Fibroblast of lung (primary cell): ENCODE data around the gene CAMTA1. TPM values are rescaled to one million over a fixed set of nuclear protein-coding genes. Genes with fewer than 3 reads are reported as not detected.

ENCODE experiments used
- DNase-seq, 2 donors: peaks; one replicate each; pipeline versions ENCODE4 v3.0.0 to v3.0.0-alpha.2; 2010; ENCODE audit warnings: low read depth in 2 of 2
- H2AFZ ChIP-seq: 2 replicates; pipeline ENCODE4 v1.5.1; 2012; ENCODE audit warnings: low read length, control low read depth, inconsistent platforms
- H3K27ac ChIP-seq: 2 replicates; pipeline ENCODE4 v1.5.1; 2011; ENCODE audit warnings: low read length, control low read depth; ENCODE audit not compliant: insufficient read depth
- H3K27me3 ChIP-seq: 2 replicates; pipeline ENCODE4 v1.5.1; 2011; ENCODE audit warnings: mild to moderate bottlenecking, low read length; ENCODE audit not compliant: control insufficient read depth, insufficient read depth
- H3K36me3 ChIP-seq: 2 replicates; pipeline ENCODE4 v1.5.1; 2011; ENCODE audit warnings: low read length; ENCODE audit not compliant: control insufficient read depth, insufficient read depth
- H3K4me1 ChIP-seq: 2 replicates; pipeline ENCODE4 v1.5.1; 2011; ENCODE audit warnings: low read length; ENCODE audit not compliant: control insufficient read depth, insufficient read depth; ENCODE audit errors: extremely low read depth
- H3K4me2 ChIP-seq: 2 replicates; pipeline ENCODE4 v1.5.1; 2011; ENCODE audit warnings: low read length, control low read depth; ENCODE audit not compliant: insufficient read depth; ENCODE audit errors: extremely low read depth
- H3K4me3 ChIP-seq, 4 experiments: fragments of 200-600 bp in 1 of 4; sonication (generic) in 1 of 4; replicated peaks in 1 of 4; 2 replicates each; pipeline ENCODE4 v1.5.1; 2011 to 2016; ENCODE audit warnings: low read length in 4 of 4, low read depth in 3 of 4, mild to moderate bottlenecking in 3 of 4, control low read depth in 2 of 4, inconsistent platforms in 1 of 4, mixed read lengths in 1 of 4; ENCODE audit not compliant: insufficient read depth in 1 of 4; ENCODE audit errors: control extremely low read depth in 1 of 4
- H3K79me2 ChIP-seq: 2 replicates; pipeline ENCODE4 v1.5.1; 2012; ENCODE audit warnings: mild to moderate bottlenecking, low read length, inconsistent platforms; ENCODE audit not compliant: control insufficient read depth, insufficient read depth
- H3K9ac ChIP-seq: 2 replicates; pipeline ENCODE4 v1.5.1; 2011; ENCODE audit warnings: mild to moderate bottlenecking, low read length, control low read depth; ENCODE audit not compliant: insufficient read depth
- H3K9me3 ChIP-seq: 2 replicates; pipeline ENCODE4 v1.5.1; 2012; ENCODE audit warnings: low read depth, low read length; ENCODE audit not compliant: control insufficient read depth, insufficient read depth
- H4K20me1 ChIP-seq: 2 replicates; pipeline ENCODE4 v1.5.1; 2011; ENCODE audit warnings: low read length; ENCODE audit not compliant: control insufficient read depth, insufficient read depth; ENCODE audit errors: extremely low read depth
- EZH2 ChIP-seq: IDR thresholded peaks from 2 replicates; pipeline ENCODE4 v1.5.1; 2012; ENCODE audit warnings: low read length, control low read depth, mild to moderate bottlenecking; ENCODE audit errors: missing control alignments
- polyA plus RNA-seq, 2 donors: library from polyadenylated mRNA; depleted of rRNA in 1 of 2; stranded (reverse) in 1 of 2; unstranded in 1 of 2; fragments of >200 nt; gene quantifications; 2 replicates each; pipeline ENCODE4 v1.2.1, GENCODE V29; 2011 to 2012; ENCODE audit warnings: missing spikeins in 1 of 2
- total RNA-seq: library from RNA; depleted of rRNA; stranded (reverse); fragments of >200 nt; gene quantifications from 2 replicates; pipeline ENCODE4 v1.2.1, GENCODE V29; 2014
- TF ChIP-seq, protein P1 (sequence below), 2 donors: IDR thresholded peaks in 1 of 2; conservative IDR thresholded peaks in 1 of 2; 1 replicate in 1 of 2; 2 replicates in 1 of 2; pipeline ENCODE4 v1.5.1; 2011 to 2012; ENCODE audit warnings: low read length in 2 of 2, control low read depth in 1 of 2, inconsistent platforms in 1 of 2, low read depth in 1 of 2, mild to moderate bottlenecking in 1 of 2

CAMTA1 gene
- total and polyA plus RNA-seq, 2 donors (not counting 1 experiment from before 2014, with no cell fraction given), result 47.6 to 86.0 TPM

DNA sequence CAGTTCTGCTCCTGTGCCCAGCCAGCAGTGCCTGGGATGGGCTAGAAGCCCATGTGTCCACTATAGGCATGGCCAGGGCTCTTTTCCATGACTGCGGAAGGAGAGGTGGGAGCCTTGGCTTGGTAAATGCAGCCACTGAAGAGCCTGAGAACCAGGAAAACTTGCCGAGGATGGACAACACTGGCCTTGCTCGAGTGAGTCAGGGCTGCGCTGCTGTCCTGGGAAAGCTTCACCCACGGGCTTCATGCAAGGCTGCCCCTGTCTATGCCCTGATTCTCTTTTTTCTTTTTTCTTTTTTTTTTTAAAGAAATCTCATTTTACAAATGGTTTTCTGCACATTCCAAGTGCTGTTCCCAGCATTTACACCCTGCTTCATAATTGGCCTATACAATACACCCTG is 156.5 kb downstream of the CAMTA1 start:
- Histone ChIP-seq H3K27ac (no peak overlapping the region), H2AFZ (no peak overlapping the region), H3K27me3 (no peaks in the 10 kb centered on the region), H4K20me1 (no peaks in the 10 kb centered on the region), H3K4me2 (no peak overlapping the region), H3K4me1 (no peaks in the 10 kb centered on the region), H3K9ac (no peak overlapping the region), H3K4me3 (no peak overlapping the region), H3K79me2 (no peaks in the 10 kb centered on the region), H3K9me3 (no peaks in the 10 kb centered on the region), H3K36me3 (no peaks in the 10 kb centered on the region)
- TF ChIP-seq EZH2, result no peak
- TF ChIP-seq, protein P1, sequence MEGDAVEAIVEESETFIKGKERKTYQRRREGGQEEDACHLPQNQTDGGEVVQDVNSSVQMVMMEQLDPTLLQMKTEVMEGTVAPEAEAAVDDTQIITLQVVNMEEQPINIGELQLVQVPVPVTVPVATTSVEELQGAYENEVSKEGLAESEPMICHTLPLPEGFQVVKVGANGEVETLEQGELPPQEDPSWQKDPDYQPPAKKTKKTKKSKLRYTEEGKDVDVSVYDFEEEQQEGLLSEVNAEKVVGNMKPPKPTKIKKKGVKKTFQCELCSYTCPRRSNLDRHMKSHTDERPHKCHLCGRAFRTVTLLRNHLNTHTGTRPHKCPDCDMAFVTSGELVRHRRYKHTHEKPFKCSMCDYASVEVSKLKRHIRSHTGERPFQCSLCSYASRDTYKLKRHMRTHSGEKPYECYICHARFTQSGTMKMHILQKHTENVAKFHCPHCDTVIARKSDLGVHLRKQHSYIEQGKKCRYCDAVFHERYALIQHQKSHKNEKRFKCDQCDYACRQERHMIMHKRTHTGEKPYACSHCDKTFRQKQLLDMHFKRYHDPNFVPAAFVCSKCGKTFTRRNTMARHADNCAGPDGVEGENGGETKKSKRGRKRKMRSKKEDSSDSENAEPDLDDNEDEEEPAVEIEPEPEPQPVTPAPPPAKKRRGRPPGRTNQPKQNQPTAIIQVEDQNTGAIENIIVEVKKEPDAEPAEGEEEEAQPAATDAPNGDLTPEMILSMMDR (conservative IDR thresholded peaks at IDR 0.05 in 1 of 2, IDR thresholded peaks at IDR 0.05 in 1 of 2; ENCODE audit: low read depth in 1 of 2, low read length in 2 of 2), result no peak
- DNase-seq, result no peak

DNA sequence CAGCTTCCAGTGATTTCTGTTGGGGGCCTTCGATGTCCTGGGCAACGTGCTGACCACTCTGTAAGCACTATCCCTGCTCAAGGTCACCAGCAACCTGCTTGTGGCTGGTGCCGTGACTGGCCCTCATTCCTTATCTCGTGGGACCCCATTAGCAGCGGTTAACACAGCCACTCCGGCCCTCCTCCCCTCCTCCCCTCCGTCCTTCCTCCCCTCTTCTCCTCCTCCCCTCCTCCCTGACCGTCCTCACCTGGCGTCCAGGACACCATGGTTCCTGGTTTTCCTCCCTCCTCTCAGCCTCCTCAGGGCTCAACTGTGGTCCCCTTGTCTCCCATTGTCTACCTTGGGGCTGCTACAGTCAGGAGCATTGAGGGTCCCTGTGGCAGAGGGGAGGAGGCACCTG is 157.7 kb downstream of the CAMTA1 start:
- Histone ChIP-seq H3K27me3 (no peaks in the 10 kb centered on the region), H4K20me1 (no peaks in the 10 kb centered on the region), H2AFZ (no peak overlapping the region), H3K79me2 (no peaks in the 10 kb centered on the region), H3K27ac (no peak overlapping the region), H3K36me3 (no peaks in the 10 kb centered on the region), H3K4me3 (no peak overlapping the region), H3K9ac (no peak overlapping the region), H3K4me2 (no peak overlapping the region), H3K4me1 (no peaks in the 10 kb centered on the region), H3K9me3 (no peaks in the 10 kb centered on the region)
- no peak for DNase-seq
- TF ChIP-seq EZH2, result no peak
- TF ChIP-seq, protein P1 (conservative IDR thresholded peaks at IDR 0.05 in 1 of 2, IDR thresholded peaks at IDR 0.05 in 1 of 2; ENCODE audit: low read depth in 1 of 2, low read length in 2 of 2), result no peak

DNA sequence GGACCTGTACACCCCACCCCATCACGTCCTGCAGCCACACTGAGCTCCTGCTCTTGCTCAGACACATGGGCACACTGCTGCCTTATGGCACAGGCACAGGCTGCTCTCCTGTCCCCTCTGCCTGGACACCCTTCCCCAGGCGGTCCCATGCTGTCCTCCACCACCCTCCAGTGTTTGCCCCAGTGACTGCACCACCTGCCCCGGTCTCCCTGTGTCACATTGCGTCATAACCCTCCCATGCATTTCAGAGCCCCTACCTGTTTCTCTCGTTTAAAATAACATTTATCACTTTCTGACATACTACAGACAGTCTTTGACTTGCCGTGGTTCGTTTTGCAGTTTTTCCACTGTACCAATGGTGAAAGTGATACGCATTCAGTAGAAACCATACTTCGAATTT is 159.2 kb downstream of the CAMTA1 start:
- no peak overlapping the region for H3K27ac ChIP-seq
- no peak overlapping the region for H3K9ac ChIP-seq
- DNase-seq, result no peak
- no peaks in the 10 kb centered on the region for H3K9me3 ChIP-seq
- H3K27me3 ChIP-seq, result no peaks in the 10 kb centered on the region
- no peak overlapping the region for H2AFZ ChIP-seq
- no peaks in the 10 kb centered on the region for H3K79me2 ChIP-seq
- H4K20me1 ChIP-seq, result no peaks in the 10 kb centered on the region
- H3K36me3 ChIP-seq, result no peaks in the 10 kb centered on the region
- no peaks in the 10 kb centered on the region for H3K4me1 ChIP-seq
- H3K4me3 ChIP-seq, result no peak overlapping the region
- no peak overlapping the region for H3K4me2 ChIP-seq
- no peak for TF ChIP-seq EZH2
- TF ChIP-seq, protein P1 (conservative IDR thresholded peaks at IDR 0.05 in 1 of 2, IDR thresholded peaks at IDR 0.05 in 1 of 2; ENCODE audit: low read depth in 1 of 2, low read length in 2 of 2), result no peak
